Measurements from ENCODE around the gene PRR9. TPM values are rescaled to one million over a fixed set of nuclear protein-coding genes. Genes with fewer than 3 reads are reported as not detected.
"Not testable (repeated sequence)": the region's sequence is repeated elsewhere in the genome, so short reads cannot be mapped to it uniquely, and the experiment has no call there.

Gene PRR9
- total RNA-seq, 1 donor from 2014 or later = not detected

DNA sequence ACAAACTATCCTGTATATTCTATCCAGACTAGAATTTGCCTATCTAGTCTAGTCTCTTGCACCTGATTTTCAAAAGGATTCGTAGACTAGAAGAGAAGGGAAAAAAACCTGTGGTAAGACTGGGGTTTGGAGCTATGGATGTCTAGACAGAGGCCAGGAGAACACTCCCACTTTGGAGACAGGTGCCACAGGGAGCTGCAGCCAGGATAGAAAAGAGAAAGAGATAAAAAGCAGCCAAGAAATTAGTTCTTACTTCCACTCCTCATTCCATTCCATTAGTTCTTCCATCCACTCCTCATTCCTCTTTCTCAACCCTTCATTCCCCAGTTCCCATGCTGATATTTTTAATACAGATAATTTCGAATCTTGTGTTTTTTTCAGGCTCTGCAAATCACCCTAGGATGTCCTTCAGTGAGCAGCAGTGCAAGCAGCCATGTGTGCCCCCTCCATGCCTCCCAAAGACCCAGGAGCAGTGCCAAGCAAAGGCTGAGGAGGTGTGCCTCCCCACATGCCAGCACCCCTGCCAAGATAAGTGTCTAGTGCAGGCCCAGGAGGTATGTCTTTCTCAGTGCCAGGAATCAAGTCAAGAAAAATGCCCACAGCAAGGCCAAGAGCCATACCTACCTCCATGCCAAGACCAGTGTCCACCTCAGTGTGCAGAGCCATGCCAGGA, 496 bp downstream of the PRR9 start:
- no peaks in the 10 kb centered on the region for H3K4me1 Mint-ChIP-seq (ENCODE audit: low read depth, unreplicated experiment)
- no peak overlapping the region for H3K4me3 Mint-ChIP-seq (ENCODE audit: unreplicated experiment)
- peaks cover 5% of the 10 kb centered on the region for H3K9me3 Mint-ChIP-seq (ENCODE audit: unreplicated experiment)
- DNase-seq = no peak
- peaks cover 16% of the 10 kb centered on the region for H3K27me3 Mint-ChIP-seq (ENCODE audit: unreplicated experiment)
- no peak overlapping the region for H3K27ac Mint-ChIP-seq (ENCODE audit: unreplicated experiment)
- no peaks in the 10 kb centered on the region for H3K36me3 Mint-ChIP-seq (ENCODE audit: unreplicated experiment)
- TF ChIP-seq, protein P1, sequence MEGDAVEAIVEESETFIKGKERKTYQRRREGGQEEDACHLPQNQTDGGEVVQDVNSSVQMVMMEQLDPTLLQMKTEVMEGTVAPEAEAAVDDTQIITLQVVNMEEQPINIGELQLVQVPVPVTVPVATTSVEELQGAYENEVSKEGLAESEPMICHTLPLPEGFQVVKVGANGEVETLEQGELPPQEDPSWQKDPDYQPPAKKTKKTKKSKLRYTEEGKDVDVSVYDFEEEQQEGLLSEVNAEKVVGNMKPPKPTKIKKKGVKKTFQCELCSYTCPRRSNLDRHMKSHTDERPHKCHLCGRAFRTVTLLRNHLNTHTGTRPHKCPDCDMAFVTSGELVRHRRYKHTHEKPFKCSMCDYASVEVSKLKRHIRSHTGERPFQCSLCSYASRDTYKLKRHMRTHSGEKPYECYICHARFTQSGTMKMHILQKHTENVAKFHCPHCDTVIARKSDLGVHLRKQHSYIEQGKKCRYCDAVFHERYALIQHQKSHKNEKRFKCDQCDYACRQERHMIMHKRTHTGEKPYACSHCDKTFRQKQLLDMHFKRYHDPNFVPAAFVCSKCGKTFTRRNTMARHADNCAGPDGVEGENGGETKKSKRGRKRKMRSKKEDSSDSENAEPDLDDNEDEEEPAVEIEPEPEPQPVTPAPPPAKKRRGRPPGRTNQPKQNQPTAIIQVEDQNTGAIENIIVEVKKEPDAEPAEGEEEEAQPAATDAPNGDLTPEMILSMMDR (IDR thresholded peaks at IDR 0.05; ENCODE audit: partially characterized antibody, unreplicated experiment) = no peak

DNA sequence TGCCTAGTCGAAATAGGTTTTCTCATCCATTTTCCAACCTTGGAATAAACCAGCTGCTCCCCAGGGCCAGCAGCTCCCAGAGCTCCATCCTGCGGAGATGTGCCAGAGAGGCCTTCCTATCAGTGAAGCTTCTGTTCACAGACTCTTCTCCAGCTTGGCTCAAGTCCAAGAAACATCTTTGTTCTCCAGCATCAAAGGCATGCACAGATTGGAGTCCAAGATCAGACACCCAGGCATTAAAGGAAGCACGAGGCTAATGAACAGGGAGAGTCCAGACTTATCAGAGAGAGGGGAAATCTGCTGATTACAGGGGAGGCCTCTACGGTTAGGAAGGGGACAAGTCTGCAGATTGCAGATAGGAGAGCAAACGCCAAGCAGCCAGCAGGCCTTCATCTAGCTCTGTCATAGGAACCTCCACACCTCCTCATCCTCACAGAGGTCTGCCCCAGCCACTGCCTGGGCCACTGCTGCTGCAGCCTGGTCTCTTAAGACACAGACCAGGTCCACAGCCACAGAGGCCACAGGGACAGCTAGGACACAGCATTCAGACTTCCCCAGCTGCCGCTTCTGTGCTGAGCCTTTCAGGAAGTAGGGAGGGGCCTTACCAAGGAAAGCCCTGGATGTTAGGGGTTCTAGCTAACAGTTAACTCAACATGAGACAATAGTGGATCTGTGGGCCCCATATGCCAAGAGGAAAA, 3.4 kb downstream of the PRR9 start:
- Mint-ChIP-seq H3K4me3 (ENCODE audit: unreplicated experiment) (no peak overlapping the region), H3K9me3 (ENCODE audit: unreplicated experiment) (peaks cover 5% of the 10 kb centered on the region), H3K27me3 (ENCODE audit: unreplicated experiment) (peaks cover 12% of the 10 kb centered on the region), H3K27ac (ENCODE audit: unreplicated experiment) (no peak overlapping the region), H3K36me3 (ENCODE audit: unreplicated experiment) (no peaks in the 10 kb centered on the region), H3K4me1 (ENCODE audit: low read depth, unreplicated experiment) (no peaks in the 10 kb centered on the region)
- TF ChIP-seq, protein P1 (IDR thresholded peaks at IDR 0.05; ENCODE audit: partially characterized antibody, unreplicated experiment) = no peak
- DNase-seq = no peak

DNA sequence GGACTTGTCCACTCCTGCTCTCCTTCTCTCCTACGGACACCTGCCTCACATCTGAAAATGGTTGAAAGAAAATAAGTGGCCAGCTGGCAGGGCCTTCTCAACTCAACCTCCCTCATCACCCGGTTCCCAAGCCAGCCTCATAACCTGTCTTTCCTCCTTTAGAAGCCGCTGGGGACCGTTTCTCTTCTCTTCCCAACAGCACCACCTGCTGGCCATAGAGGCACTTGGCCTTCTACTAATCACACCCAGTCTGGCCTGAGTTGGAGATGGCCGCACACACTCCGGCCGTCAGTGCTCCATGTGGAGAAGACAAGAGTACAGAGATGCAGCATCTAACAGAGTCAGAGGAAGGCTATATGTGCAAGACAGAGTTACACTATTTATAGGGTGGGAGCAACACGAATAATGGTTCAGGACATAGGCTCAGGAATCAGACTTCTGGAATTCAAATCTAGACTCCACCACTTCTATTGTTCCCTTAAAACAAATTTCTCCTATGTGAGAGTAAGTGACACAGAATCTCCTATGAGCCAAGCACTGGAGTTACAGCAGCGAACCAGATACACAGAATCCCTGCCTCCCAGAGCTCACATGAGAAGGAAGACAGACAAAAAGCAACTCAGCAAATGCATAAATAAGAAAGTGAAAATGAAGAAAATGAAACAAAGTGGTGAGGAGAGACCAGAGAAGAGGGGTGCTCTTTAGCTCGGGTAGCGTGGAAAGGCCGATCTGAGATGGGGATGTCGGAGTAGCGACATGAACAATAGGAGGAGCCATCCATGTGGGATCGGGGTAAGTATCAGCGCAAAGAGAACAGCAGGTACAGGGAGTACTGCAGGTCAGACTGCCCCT, 5.9 kb downstream of the PRR9 start:
- H3K4me3 Mint-ChIP-seq (ENCODE audit: unreplicated experiment); H3K4me1 Mint-ChIP-seq (ENCODE audit: low read depth, unreplicated experiment); H3K9me3 Mint-ChIP-seq (ENCODE audit: unreplicated experiment); H3K27ac Mint-ChIP-seq (ENCODE audit: unreplicated experiment); H3K36me3 Mint-ChIP-seq (ENCODE audit: unreplicated experiment): not testable (repeated sequence)
- TF ChIP-seq, protein P1 (IDR thresholded peaks at IDR 0.05; ENCODE audit: partially characterized antibody, unreplicated experiment) = peak; percentile 79
- peaks cover 12% of the 10 kb centered on the region for H3K27me3 Mint-ChIP-seq (ENCODE audit: unreplicated experiment)
- DNase-seq = peak; percentile 82

DNA sequence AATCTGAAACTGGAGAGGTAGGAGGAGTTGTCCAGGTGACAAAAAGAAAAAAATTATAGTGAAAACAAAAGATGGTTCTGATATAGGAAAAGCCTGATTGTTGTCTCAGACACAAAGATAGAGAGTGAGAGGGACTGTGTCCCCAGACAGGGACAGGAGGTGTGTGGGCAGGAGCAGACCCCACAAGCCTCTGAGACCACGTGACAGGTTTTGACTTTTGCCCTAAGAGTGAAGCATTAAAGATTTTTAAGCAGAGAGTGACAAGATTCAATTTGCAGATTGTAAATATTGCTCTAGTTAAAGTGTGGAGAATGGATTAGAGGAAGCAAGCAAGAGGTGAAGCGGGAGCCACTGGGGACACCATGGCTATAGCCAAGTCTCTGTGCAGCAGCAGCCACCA, 10.4 kb downstream of the PRR9 start:
- Mint-ChIP-seq H3K4me3 (ENCODE audit: unreplicated experiment) (no peak overlapping the region), H3K36me3 (ENCODE audit: unreplicated experiment) (no peaks in the 10 kb centered on the region), H3K4me1 (ENCODE audit: low read depth, unreplicated experiment) (no peaks in the 10 kb centered on the region), H3K27me3 (ENCODE audit: unreplicated experiment) (no peaks in the 10 kb centered on the region), H3K9me3 (ENCODE audit: unreplicated experiment) (no peaks in the 10 kb centered on the region), H3K27ac (ENCODE audit: unreplicated experiment) (no peak overlapping the region)
- TF ChIP-seq, protein P1 (IDR thresholded peaks at IDR 0.05; ENCODE audit: partially characterized antibody, unreplicated experiment) = no peak
- no peak for DNase-seq
